Type B pancreatic cell (in vitro differentiated cells): ENCODE results near the gene FCHO2. TPM values are rescaled to one million over a fixed set of nuclear protein-coding genes. Genes with fewer than 3 reads are reported as not detected.

ENCODE experiments used
- DNase-seq: peaks from one replicate; pipeline ENCODE4 v3.0.0; 2021; ENCODE audit warnings: mixed read lengths; ENCODE audit not compliant: unreplicated experiment; ENCODE audit errors: extremely low spot score
- H3K27ac Mint-ChIP-seq: 2 replicates; pipeline ENCODE4 v1.8.0; 2021; ENCODE audit warnings: mild to moderate bottlenecking, mixed read lengths
- H3K27me3 Mint-ChIP-seq: 2 replicates; pipeline ENCODE4 v1.8.0; 2021; ENCODE audit warnings: mixed read lengths
- H3K36me3 Mint-ChIP-seq: 2 replicates; pipeline ENCODE4 v1.8.0; 2021; ENCODE audit warnings: mixed read lengths
- H3K4me1 Mint-ChIP-seq: one replicate; pipeline ENCODE4 v1.8.0; 2021; ENCODE audit warnings: mixed read lengths; ENCODE audit not compliant: unreplicated experiment
- H3K4me3 Mint-ChIP-seq: 2 replicates; pipeline ENCODE4 v1.8.0; 2021; ENCODE audit warnings: mild to moderate bottlenecking, mixed read lengths
- H3K9me3 Mint-ChIP-seq: 2 replicates; pipeline ENCODE4 v1.8.0; 2021; ENCODE audit warnings: mixed read lengths
- total RNA-seq: library from RNA; stranded (reverse); gene quantifications from 2 replicates; pipeline ENCODE4 v1.2.1, GENCODE V29; 2021; ENCODE audit warnings: low replicate concordance
- TF ChIP-seq, protein P1 (sequence below): fragments of 200-600 bp; sonication (generic); conservative IDR thresholded peaks from 2 replicates; pipeline ENCODE4 v1.5.0; 2021; ENCODE audit warnings: antibody characterized with exemption, mild to moderate bottlenecking

Gene FCHO2
- total RNA-seq, 1 donor from 2014 or later, result 22.8 TPM

DNA sequence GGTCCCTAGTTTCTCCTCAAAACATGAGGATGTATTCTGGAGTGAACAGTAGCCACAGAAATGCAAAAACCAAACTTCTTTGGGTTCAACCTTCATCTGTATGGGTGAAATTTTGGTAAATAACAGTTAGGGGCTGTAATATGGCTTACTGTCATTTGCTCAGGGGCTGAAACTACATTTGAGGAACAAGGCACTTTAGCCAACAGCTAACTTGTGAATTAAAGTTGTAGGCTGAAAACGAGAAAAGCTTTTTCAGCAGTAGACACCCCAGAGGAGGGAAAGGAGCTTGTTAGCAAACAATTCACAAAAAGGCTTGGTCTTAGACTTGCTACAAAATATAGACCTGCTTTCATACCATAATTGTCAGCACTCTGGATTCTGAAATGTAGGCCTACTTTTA lies 171.1 kb downstream of the FCHO2 start:
- no peaks in the 10 kb centered on the region for H3K9me3 Mint-ChIP-seq
- H3K4me1 Mint-ChIP-seq, result no peaks in the 10 kb centered on the region
- peaks cover 49% of the 10 kb centered on the region for H3K27me3 Mint-ChIP-seq
- H3K4me3 Mint-ChIP-seq, result no peak overlapping the region
- H3K27ac Mint-ChIP-seq, result no peak overlapping the region
- TF ChIP-seq, protein P1, sequence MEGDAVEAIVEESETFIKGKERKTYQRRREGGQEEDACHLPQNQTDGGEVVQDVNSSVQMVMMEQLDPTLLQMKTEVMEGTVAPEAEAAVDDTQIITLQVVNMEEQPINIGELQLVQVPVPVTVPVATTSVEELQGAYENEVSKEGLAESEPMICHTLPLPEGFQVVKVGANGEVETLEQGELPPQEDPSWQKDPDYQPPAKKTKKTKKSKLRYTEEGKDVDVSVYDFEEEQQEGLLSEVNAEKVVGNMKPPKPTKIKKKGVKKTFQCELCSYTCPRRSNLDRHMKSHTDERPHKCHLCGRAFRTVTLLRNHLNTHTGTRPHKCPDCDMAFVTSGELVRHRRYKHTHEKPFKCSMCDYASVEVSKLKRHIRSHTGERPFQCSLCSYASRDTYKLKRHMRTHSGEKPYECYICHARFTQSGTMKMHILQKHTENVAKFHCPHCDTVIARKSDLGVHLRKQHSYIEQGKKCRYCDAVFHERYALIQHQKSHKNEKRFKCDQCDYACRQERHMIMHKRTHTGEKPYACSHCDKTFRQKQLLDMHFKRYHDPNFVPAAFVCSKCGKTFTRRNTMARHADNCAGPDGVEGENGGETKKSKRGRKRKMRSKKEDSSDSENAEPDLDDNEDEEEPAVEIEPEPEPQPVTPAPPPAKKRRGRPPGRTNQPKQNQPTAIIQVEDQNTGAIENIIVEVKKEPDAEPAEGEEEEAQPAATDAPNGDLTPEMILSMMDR, result no peak
- DNase-seq, result no peak
- peaks cover 4% of the 10 kb centered on the region for H3K36me3 Mint-ChIP-seq

DNA sequence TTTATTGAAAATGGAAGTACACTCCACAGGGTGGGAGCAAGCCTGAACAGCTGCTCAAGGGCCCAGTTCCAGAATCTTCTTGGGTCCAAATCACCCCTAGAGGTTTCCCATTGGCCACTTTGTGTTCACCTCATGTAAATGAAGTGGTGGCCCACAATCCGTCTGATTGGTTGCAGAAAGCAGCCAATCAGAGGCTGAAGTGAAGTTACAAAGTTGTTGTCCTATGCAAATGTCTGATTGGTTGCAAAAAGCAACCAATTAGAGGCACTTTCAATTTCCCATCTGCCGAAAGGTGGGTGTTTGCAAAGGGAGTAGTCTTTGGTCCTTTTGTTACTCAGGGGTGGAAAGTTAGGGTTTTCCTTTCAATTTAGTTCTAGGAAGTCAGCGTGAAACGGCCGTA lies 173.3 kb downstream of the FCHO2 start:
- Mint-ChIP-seq H3K9me3 (no peaks in the 10 kb centered on the region), H3K27ac (no peak overlapping the region), H3K4me3 (no peak overlapping the region), H3K27me3 (peaks cover 36% of the 10 kb centered on the region), H3K36me3 (peaks cover 2% of the 10 kb centered on the region), H3K4me1 (peaks cover 4% of the 10 kb centered on the region)
- TF ChIP-seq, protein P1, result no peak
- DNase-seq, result no peak

DNA sequence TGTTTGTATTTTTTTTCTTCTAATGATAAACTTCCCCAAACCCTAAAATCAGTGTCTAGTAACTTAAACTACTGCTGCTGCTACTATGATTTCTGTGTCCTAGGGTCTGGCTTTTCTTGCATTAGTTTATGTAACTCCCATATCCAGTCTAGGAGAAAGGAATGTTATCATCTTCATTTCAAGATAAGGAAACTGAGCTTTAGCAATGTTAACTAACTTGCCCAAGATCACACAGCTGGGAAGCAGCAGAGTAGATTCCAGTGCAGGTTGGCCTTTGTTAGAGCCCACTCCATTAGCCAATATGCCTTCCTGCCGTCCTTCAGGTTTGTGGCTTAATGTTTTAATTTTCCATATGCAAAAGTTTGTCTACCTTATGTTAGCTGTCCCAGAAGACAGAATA lies 175.0 kb downstream of the FCHO2 start:
- peaks cover 29% of the 10 kb centered on the region for H3K27me3 Mint-ChIP-seq
- H3K27ac Mint-ChIP-seq, result no peak overlapping the region
- H3K9me3 Mint-ChIP-seq, result no peaks in the 10 kb centered on the region
- DNase-seq, result no peak
- no peak overlapping the region for H3K4me3 Mint-ChIP-seq
- H3K36me3 Mint-ChIP-seq, result no peaks in the 10 kb centered on the region
- TF ChIP-seq, protein P1, result no peak
- H3K4me1 Mint-ChIP-seq, result peaks cover 9% of the 10 kb centered on the region

DNA sequence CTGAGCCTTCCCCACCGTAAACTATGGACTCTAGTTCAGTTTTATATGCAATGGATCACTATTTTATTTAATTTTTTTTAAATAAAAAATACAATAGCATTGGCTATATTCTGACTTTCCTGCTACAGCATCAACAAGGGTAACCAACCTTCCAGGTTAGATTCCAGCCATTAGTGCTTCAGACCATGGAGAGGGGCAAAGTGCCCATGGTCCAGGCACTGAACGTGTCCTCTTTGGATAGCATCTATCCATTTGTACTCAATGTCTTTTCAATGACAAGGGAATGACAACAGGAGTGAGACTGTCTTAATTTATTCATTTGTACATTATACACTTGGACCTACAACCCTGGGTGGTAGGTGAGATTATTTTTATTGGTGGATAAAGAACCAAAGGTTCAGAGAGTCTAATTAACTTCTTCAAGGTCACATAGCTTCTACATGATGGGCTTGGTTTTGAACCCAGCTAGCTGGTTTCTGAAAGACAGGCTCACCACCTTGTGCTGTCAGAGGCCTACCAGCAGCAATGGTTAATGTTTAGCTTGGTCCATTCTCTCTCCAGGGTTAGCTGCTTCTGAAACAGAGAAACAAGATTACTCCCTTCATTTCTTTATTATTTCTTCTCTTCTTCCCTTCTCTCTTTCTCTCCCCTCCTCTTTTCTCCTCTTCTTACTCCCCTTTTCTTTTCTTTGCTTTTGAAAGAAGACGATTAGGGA lies 176.0 kb downstream of the FCHO2 start:
- no peak overlapping the region for H3K27ac Mint-ChIP-seq
- peaks cover 9% of the 10 kb centered on the region for H3K4me1 Mint-ChIP-seq
- no peaks in the 10 kb centered on the region for H3K36me3 Mint-ChIP-seq
- H3K4me3 Mint-ChIP-seq, result no peak overlapping the region
- TF ChIP-seq, protein P1, result no peak
- DNase-seq, result no peak
- H3K27me3 Mint-ChIP-seq, result peaks cover 25% of the 10 kb centered on the region
- no peaks in the 10 kb centered on the region for H3K9me3 Mint-ChIP-seq

DNA sequence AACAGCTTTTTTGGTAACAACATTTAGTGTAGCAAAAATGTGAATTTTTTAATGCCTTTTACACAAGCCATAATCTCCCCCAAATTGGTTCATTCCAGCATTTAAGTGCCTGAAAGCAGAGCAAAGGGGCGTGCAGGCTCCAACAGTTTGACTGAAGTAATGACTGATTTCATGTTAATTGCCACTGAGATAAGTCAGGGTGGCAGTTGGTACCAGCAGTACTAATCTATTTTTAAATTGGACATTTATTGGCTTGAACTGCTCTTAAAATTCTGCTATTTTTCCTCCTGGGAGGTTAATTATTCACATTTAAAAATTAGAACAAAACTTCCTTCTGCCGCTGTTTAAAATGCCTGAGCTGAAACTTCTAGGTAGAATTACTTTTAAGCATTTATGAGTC lies 176.9 kb downstream of the FCHO2 start:
- no peak overlapping the region for H3K4me3 Mint-ChIP-seq
- H3K27me3 Mint-ChIP-seq, result peaks cover 25% of the 10 kb centered on the region
- no peak overlapping the region for H3K27ac Mint-ChIP-seq
- TF ChIP-seq, protein P1, result no peak
- DNase-seq, result no peak
- H3K9me3 Mint-ChIP-seq, result no peaks in the 10 kb centered on the region
- H3K36me3 Mint-ChIP-seq, result no peaks in the 10 kb centered on the region
- peaks cover 9% of the 10 kb centered on the region for H3K4me1 Mint-ChIP-seq
